Measurements from ENCODE around the gene MEF2C. TPM values are rescaled to one million over a fixed set of nuclear protein-coding genes. Genes with fewer than 3 reads are reported as not detected.

The MEF2C gene
- total and polyA plus RNA-seq, 2 donors (not counting 1 experiment from before 2014, with no cell fraction given): 12.2 to 15.7 TPM

GRCh38 chr5:88879724-88880123 is 3.3 kb downstream of the MEF2C start:
- Histone ChIP-seq H3K9me3 (ENCODE audit: control insufficient read depth, insufficient read depth, low read depth, low read length) (no peaks in the 10 kb centered on the region), H3K4me3 (replicated peaks in 1 of 4; ENCODE audit: control extremely low read depth in 1 of 4, insufficient read depth in 1 of 4, low read depth in 3 of 4, low read length in 4 of 4) (peak overlapping the region in 2 of 4 experiments; percentile 11 to 26), H3K9ac (ENCODE audit: insufficient read depth, low read length) (peak overlapping the region; percentile 5), H2AFZ (ENCODE audit: low read length) (peak overlapping the region; percentile 18), H3K79me2 (ENCODE audit: control insufficient read depth, insufficient read depth, low read length) (peaks cover 40% of the 10 kb centered on the region), H3K36me3 (ENCODE audit: control insufficient read depth, insufficient read depth, low read length) (no peaks in the 10 kb centered on the region), H3K4me1 (ENCODE audit: control insufficient read depth, extremely low read depth, insufficient read depth, low read length) (peaks cover 8% of the 10 kb centered on the region), H4K20me1 (ENCODE audit: control insufficient read depth, extremely low read depth, insufficient read depth, low read length) (no peaks in the 10 kb centered on the region), H3K27me3 (ENCODE audit: control insufficient read depth, insufficient read depth, low read length) (no peaks in the 10 kb centered on the region), H3K4me2 (ENCODE audit: extremely low read depth, insufficient read depth, low read length) (peak overlapping the region; percentile 87), H3K27ac (ENCODE audit: insufficient read depth, low read length) (peak overlapping the region; percentile 56)
- DNase-seq (ENCODE audit: low read depth in 2 of 2): no peak
- no peak for TF ChIP-seq CTCF (conservative IDR thresholded peaks at IDR 0.05 in 1 of 2, IDR thresholded peaks at IDR 0.05 in 1 of 2; ENCODE audit: low read depth in 1 of 2, low read length in 2 of 2)
- TF ChIP-seq EZH2 (IDR thresholded peaks at IDR 0.05; ENCODE audit: low read length, missing control alignments): no peak

- peak in 1 of 2 donors; percentile 74 for DNase-seq (ENCODE audit: low read depth in 2 of 2)
- Histone ChIP-seq H3K27me3 (ENCODE audit: control insufficient read depth, insufficient read depth, low read length) (no peaks in the 10 kb centered on the region), H3K36me3 (ENCODE audit: control insufficient read depth, insufficient read depth, low read length) (no peaks in the 10 kb centered on the region), H3K9ac (ENCODE audit: insufficient read depth, low read length) (no peak overlapping the region), H3K4me1 (ENCODE audit: control insufficient read depth, extremely low read depth, insufficient read depth, low read length) (peaks cover 8% of the 10 kb centered on the region), H3K4me2 (ENCODE audit: extremely low read depth, insufficient read depth, low read length) (peak overlapping the region; percentile 66), H3K4me3 (replicated peaks in 1 of 4; ENCODE audit: control extremely low read depth in 1 of 4, insufficient read depth in 1 of 4, low read depth in 3 of 4, low read length in 4 of 4) (no peak overlapping the region), H3K79me2 (ENCODE audit: control insufficient read depth, insufficient read depth, low read length) (peaks cover 40% of the 10 kb centered on the region), H3K9me3 (ENCODE audit: control insufficient read depth, insufficient read depth, low read depth, low read length) (no peaks in the 10 kb centered on the region), H3K27ac (ENCODE audit: insufficient read depth, low read length) (no peak overlapping the region), H2AFZ (ENCODE audit: low read length) (no peak overlapping the region), H4K20me1 (ENCODE audit: control insufficient read depth, extremely low read depth, insufficient read depth, low read length) (no peaks in the 10 kb centered on the region)
- no peak for TF ChIP-seq EZH2 (IDR thresholded peaks at IDR 0.05; ENCODE audit: low read length, missing control alignments)
- TF ChIP-seq CTCF (conservative IDR thresholded peaks at IDR 0.05 in 1 of 2, IDR thresholded peaks at IDR 0.05 in 1 of 2; ENCODE audit: low read depth in 1 of 2, low read length in 2 of 2): no peak
Observed at GRCh38 chr5:88878976-88879375, 4.0 kb downstream of the MEF2C start.

- H3K9ac ChIP-seq (ENCODE audit: insufficient read depth, low read length): no peak overlapping the region
- no peaks in the 10 kb centered on the region for H3K27me3 ChIP-seq (ENCODE audit: control insufficient read depth, insufficient read depth, low read length)
- peaks cover 42% of the 10 kb centered on the region for H3K79me2 ChIP-seq (ENCODE audit: control insufficient read depth, insufficient read depth, low read length)
- TF ChIP-seq EZH2 (IDR thresholded peaks at IDR 0.05; ENCODE audit: low read length, missing control alignments) (no peak), CTCF (conservative IDR thresholded peaks at IDR 0.05 in 1 of 2, IDR thresholded peaks at IDR 0.05 in 1 of 2; ENCODE audit: low read depth in 1 of 2, low read length in 2 of 2) (no peak)
- H3K9me3 ChIP-seq (ENCODE audit: control insufficient read depth, insufficient read depth, low read depth, low read length): no peaks in the 10 kb centered on the region
- peaks cover 8% of the 10 kb centered on the region for H3K4me1 ChIP-seq (ENCODE audit: control insufficient read depth, extremely low read depth, insufficient read depth, low read length)
- H3K4me2 ChIP-seq (ENCODE audit: extremely low read depth, insufficient read depth, low read length): peak overlapping the region; percentile 64
- H4K20me1 ChIP-seq (ENCODE audit: control insufficient read depth, extremely low read depth, insufficient read depth, low read length): no peaks in the 10 kb centered on the region
- H3K4me3 ChIP-seq (replicated peaks in 1 of 4; ENCODE audit: control extremely low read depth in 1 of 4, insufficient read depth in 1 of 4, low read depth in 3 of 4, low read length in 4 of 4): no peak overlapping the region
- peak in 1 of 2 donors; percentile 14 for DNase-seq (ENCODE audit: low read depth in 2 of 2)
- no peaks in the 10 kb centered on the region for H3K36me3 ChIP-seq (ENCODE audit: control insufficient read depth, insufficient read depth, low read length)
- H3K27ac ChIP-seq (ENCODE audit: insufficient read depth, low read length): peak overlapping the region; percentile 42
- no peak overlapping the region for H2AFZ ChIP-seq (ENCODE audit: low read length)
Observed at GRCh38 chr5:88877826-88878225, 5.2 kb downstream of the MEF2C start.
